NOMO-1 treated with DMSO at 0.1 percent for 48 hours (cell line): Measurements from ENCODE around the gene VIM.

Experiments
- DNase-seq: peaks from one replicate; lab custom pipeline; 2025; ENCODE audit not compliant: unreplicated experiment; lab: John Stamatoyannopoulos, UW

The VIM gene

DNA sequence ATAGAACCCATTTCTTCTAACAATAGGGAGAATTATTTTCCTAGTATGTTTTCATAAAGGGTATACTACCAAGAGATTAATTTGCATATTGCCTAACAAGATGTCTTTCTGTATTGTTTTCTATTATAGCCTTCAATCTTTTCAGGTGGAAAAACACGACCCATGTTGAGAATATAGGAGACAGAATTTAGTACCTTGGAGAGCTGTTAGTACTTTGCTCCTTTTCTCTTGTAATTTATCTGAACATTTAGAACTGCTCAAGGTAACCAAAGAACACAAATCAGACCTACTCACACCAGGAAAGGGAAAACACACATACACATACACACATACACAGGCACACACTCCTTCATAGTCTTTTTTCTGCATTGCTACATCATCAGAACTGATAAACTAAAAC is 18.7 kb upstream of the VIM start:
- DNase-seq, result no peak

DNA sequence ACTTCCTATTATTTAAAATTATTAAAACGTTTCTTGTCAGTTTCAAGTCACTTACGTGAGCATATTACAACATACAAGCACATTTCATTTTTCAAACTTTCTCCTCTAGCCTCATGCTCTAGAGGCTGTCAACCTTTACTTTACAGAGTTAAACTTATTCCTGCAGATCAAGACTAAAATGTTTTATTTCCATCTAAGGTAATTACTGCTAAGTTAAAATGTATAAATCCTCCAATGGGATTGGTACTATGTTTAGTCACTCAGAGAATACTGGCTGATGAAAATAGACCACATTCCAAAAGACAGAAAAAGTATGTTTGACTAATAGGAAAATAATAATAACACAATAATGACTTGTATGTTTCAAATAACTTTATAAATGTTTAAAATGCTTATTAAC is 18.2 kb upstream of the VIM start:
- no peak for DNase-seq

DNA sequence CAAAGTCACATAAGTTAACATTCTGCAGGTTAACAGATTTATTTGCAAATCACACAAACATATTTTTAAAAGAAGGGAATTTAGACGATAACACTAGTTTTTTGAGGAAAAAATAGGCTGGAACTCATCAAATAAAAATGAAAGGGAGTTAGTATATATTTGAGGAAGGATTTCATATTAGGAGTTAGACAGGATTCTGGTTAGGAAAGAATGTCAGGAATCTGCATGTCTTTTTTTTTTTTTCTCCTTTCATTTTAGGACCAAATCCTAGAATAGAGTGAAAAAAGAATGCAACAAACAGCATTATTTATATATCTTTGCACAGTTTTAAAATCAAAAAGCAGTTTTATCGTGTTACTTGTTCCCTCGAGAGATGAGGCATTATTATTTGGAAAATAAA is 17.7 kb upstream of the VIM start:
- DNase-seq, result no peak

DNA sequence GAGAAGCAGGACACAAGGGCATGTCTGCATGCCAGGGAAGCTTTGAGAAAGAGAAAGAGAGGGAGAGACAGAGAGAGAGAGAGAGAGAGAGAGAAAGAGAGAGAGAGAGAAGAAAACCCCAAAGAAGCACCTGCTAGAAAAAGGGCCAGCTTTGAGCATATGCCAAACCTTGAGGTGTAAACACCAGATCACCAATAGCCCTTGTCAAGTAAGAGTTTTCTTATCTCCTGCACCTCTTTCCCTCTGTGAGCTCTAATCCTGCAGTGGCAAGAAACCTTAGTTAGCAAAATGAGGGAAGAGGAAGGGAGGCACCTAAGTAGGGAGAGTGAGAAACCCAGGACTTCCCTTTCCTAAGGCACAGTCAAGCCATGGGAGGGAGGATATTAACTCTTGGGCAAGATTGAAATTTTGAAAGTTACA is 15.2 kb upstream of the VIM start:
- DNase-seq, result peak; percentile 72

DNA sequence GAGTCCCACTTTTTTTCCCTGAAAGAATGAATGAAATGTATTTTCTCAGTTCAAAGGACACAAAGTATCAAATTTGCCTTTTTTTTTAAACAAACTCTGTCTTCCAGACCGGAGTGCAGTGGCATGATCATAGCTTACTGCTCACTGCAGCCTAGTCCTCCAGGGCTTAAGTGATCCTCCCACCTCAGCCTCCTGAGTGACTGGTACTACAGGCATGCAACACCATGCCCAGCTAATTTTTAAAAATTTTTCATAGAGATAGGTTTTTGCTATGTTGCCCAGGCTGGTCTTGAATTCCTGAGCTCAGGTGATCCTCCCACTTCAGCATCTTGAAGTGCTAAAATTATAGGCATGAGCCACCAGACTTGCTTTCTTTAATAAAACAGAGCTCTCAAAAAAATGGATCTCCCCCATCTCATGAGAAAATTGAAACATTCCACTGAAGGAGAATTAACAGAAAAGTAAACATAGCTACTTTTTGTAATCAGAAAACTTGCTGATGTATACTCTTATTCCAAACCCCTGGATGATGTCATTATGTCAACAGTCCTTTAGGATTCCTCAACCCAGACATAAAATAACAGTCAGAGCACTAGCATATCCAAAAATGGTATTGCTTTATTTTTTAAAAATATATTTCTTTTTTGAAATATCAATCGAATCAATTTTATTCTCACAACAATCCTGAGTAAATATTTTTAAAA is 14.2 kb upstream of the VIM start:
- no peak for DNase-seq

DNA sequence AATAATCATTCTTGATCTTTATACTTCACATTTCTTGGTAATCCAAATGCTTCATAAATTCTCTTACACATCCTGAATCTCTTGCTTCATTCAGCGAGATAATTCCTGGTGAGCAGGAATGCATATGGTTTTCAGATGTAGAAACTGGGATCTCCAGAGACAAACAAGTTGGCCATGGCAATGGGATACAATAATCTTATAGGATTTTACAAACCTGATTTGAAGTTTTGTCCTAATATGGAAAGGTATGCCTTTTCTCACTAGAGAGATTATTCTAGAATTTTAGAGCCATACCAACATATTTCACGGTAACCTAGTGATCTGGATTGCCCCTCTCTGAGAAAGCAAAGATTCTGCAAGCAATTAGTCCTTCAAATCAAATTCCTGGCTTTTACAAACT is 13.5 kb upstream of the VIM start:
- DNase-seq, result no peak

DNA sequence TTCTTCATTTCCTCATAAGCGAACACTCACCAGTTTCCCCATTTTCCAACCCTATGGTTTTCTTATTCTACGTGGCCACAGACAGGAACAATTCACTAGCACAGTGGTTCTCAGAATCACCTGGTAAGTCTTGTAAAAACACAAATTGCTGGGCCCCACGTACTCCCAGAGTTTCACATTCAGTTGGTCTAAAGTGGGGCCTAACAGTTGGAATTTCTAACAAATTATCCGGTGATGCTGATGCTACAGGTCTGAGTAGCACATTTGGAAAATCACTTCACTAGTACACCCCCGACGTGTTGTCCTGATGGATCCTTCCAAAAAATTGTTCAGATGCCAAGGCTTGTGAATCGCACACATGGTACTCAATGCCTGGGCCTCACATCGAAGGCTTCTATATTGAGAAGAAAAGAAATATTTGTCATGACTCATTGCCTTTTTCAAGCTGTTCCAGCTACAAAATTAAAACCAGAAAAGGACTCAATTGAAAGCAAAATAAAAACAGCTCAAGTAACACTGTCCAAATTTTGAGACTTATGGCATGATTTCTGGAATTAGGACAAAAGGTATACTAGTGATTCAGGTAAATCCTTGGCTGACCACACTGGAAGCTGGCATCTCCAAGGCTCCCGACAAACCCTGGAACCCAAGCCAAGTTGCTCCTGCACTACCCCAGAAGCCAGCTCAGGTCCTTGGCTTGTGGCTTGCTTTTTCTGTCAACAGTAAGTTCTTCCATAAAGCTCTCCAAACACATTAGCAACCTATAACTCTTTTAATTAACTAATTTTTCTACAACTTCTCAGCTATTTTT is 12.9 kb upstream of the VIM start:
- peak; percentile 45 for DNase-seq

DNA sequence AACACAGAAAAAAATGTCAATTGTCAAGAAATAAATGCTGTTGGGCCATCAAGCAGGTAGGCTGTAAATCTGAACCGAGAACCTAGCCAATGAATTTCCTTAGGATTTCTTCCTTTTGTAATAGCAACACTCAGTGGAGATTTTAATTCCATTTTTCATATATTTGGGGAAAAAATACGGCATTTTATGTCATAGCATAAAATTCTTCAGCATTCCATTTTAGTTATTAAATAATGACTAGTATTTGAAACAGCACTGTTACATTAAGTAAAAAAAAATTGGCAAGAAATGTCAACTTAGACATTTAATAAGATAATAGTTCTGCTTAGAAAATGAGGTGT is 12.3 kb upstream of the VIM start:
- DNase-seq, result no peak

DNA sequence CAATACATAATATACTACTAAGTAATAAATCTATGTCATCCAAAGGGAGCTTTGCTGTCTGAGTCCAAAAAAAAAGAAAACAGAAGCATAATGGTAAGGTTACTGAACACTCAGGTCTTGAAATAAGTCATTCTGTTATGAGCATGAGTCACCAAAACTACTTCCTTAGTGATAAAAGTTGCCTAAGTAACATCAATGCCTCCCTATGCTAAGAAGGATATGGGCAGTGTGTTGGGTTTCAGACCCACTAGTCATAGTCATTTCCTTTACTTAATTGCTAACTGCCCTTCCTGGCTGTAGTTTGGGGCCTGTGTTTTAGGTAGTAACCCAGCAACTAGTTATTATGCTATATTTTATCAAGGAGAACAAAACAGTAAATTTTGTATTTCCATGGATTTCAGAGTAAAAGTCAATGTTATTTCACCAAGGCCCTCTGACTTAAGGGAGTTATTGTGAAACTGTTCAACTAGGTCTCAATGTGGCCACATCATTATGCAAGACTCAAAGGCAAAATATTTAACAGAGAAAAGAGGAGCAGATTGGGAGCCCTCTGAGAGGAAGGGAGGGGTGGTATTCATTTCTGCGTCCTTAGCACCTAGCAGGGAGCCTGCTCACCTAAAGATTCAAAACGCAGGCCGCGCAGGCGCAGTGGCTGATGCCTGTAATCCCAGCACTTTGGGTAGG is 11.7 kb upstream of the VIM start:
- DNase-seq, result peak; percentile 100

DNA sequence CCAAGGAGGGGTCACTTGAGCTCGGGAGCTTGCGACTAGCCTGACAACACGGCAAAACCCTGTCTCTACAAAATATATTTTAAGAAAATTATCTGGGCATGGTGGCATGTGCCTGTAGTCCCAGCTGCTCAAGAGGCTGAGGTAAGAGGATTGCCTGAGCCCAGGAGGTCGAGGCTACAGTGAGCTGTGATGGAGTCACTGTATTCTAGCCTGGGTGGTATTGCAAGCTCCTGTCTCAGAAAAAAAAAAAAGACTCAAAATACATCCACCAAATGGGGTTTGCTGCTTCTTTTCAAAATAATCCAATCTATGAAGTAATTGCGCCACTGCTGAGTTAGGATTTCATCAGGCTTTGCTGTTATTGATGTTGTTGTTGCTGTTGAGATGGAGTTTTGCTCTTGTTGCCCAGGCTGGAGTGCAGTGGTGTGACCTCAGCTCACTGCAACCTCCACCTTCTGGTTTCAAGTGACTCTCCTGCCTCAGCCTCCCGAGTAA is 11.1 kb upstream of the VIM start:
- DNase-seq, result peak; percentile 40

DNA sequence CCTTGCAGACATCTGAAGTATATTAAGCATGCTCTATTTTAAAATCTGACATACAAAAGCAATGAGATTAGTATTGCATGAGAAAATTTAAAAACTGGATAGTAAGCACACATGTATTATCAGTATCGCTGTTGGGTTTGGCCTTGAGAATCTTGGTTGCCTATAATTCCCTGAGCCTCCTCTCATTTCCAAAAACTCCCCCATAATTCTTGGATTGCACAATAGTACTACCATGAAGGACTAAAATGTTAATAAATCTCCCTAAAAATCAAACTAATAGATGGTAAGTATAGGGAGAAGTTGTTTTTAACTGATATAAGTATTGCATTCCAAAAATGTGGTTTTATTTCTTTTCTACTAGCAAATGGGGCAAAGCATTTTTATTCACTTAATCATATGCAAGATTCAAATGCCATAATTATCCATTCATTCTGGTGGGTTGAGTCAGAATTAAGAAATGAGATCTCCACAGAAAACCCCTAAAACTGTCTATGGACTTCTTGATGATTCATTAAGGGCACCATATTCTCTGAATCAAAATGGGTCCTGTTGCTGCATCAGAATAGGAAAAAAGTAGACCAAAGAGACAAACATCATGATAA is 10.3 kb upstream of the VIM start:
- no peak for DNase-seq

DNA sequence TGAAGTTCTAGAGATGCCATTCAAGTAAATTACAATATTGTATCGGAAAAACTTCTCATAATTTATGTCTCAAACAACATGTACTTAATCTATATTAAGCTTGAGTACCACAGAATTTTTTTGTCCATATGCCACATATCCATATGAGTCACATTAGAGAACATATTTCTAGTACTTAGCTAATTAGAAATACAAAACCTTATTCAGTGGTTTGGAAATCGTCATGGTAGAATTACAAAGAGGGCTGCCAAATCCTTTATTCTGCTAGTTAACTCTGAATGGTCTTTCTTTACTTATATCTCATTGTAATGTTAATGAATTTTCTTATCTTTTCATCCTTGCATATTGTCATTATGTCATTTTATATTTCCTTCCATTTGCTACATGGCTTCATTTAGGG is 9.0 kb upstream of the VIM start:
- no peak for DNase-seq

DNA sequence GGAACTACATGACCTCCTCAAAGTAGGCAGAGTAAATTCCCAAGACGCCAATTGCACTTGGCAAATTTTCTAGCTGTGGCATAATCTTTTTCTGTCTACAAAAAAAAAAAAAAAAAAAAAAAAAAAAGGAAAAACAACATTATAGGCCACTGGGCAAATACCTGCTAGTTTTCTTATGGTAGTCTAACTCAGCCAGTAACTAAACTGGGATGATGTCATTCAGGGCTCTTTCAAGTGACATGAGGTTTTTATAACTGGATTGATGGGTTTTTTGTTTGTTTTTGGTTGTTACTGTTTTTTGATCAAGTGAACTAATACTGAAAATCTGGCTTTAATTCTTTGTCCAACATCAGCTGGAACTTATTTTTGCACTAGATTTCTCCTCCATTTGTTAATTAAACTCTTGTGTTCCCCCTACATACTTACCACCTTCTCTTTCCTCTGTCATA is 7.4 kb upstream of the VIM start:
- no peak for DNase-seq

DNA sequence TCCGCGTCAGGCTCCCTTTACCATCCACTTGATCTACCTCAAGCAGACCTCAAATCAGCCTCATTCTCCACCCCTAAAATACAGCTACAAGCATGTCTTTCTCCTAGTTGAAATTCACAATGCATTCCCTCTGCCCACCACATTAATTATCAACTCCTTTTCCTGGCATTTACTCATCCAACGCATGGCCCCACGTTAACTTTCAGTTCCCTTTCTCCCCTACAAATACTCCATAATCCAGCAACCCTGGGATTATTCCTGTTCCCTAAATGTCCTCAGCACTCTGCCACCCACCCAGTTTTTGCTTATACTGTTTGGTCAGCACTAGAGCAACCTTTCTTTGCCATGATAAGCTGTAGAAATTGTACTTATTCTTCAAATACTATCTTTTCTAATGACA is 5.7 kb upstream of the VIM start:
- DNase-seq, result no peak

DNA sequence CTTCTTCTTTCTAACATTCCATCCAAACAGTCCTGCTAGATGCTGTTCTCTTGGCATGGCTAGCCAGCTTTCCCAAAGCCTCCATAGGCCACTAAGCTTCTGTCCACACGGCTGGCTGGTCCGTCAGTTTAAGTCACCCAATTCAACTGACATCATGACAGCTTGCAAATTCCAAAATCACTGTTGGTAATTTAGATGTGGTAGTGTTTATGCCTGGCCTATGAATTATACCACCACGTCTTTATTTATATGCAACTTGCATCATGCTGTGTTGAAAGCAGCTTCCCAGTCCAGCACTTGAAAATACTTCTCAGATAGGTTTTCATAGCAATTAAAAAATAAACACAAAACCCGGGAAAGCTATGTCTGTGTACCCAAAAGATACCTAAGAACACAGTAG is 2.2 kb upstream of the VIM start:
- no peak for DNase-seq

DNA sequence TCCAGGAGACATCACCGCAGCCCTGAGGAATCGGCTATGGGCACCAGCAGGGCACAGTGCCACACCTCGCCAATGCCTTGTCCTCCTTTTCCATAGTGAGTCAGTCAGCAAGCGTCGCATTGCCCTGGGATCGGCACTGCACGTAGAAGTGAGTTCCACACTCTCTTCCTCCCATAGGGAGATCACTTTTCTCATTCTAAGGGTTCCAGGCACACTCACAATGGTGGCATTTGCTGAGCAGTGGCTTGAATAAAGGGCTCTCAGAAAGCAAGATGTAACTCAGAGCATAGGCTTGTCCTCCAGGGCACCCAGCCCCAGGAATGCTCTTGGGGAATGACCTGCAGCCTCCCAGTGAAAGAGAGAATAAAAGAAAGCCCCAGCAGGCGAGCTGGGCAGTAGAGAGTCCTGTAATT is 1.1 kb upstream of the VIM start:
- DNase-seq, result no peak

DNA sequence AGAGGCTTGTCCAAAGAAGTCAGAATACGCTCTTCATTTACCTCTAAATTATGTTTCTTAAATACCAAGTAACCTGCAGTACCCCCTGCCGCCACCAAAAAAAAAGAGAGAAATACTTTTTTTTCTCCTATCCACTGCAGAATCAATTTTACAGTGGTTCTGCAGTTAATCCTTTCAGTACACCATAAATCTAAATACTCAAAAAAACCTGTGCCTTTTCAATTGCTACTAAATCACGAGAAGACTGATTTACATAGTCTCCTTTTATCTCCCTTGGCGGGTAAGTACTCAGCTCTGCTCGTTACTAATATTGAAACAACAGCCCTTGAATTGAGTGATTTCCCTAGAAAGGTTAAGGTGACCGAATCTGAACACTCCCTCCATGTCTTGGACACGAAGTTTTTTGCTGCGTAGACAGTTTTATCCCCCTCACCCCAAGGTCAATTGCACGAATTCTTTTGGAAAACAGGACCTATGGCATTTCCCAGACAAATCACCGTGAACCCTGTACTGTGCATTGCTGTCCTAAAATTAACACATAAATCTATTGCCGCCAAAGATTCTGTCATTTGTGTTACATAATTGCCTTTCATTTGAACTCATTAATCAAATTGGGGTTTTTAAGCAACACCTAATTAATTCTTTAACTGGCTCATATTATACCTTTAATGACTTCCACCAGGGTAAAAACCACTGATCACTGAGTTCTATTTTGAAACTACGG is 512 bp upstream of the VIM start:
- peak; percentile 54 for DNase-seq

DNA sequence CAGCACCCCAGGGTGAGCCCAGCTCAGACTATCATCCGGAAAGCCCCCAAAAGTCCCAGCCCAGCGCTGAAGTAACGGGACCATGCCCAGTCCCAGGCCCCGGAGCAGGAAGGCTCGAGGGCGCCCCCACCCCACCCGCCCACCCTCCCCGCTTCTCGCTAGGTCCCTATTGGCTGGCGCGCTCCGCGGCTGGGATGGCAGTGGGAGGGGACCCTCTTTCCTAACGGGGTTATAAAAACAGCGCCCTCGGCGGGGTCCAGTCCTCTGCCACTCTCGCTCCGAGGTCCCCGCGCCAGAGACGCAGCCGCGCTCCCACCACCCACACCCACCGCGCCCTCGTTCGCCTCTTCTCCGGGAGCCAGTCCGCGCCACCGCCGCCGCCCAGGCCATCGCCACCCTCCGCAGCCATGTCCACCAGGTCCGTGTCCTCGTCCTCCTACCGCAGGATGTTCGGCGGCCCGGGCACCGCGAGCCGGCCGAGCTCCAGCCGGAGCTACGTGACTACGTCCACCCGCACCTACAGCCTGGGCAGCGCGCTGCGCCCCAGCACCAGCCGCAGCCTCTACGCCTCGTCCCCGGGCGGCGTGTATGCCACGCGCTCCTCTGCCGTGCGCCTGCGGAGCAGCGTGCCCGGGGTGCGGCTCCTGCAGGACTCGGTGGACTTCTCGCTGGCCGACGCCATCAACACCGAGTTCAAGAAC is 1.1 kb downstream of the VIM start:
- DNase-seq, result peak; percentile 37

DNA sequence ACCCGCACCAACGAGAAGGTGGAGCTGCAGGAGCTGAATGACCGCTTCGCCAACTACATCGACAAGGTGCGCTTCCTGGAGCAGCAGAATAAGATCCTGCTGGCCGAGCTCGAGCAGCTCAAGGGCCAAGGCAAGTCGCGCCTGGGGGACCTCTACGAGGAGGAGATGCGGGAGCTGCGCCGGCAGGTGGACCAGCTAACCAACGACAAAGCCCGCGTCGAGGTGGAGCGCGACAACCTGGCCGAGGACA is 1.6 kb downstream of the VIM start:
- no peak for DNase-seq

DNA sequence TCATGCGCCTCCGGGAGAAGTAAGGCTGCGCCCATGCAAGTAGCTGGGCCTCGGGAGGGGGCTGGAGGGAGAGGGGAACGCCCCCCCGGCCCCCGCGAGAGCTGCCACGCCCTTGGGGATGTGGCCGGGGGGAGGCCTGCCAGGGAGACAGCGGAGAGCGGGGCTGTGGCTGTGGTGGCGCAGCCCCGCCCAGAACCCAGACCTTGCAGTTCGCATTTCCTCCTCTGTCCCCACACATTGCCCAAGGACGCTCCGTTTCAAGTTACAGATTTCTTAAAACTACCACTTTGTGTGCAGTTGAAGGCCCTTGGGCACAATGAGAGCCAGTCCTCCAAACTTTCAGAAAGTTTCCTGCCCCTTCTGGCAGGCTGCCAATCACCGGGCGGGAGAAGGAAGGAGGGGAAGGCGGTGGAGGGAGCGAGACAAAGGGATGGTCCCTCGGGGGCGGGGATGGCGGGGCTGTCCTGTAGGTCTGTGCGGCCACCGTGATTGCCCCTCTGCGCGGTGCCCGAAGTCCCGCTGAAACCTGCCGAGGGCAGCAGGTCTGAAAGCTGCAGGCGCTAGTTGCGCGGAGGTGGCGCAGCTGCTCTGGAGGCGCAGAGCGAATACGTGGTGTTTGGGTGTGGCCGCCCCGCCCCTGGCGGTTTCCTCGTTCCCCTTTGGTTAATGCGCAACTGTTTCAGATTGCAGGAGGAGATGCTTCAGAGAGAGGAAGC is 2.1 kb downstream of the VIM start:
- DNase-seq, result peak; percentile 97
